Transverse colon (tissue), 3 donors: ENCODE results near the gene TRIL.

Experiments used
- EP300 ChIP-seq: sonication (generic); formaldehyde crosslinking; IDR thresholded peaks from one replicate; pipeline ENCODE4 v1.6.1; 2017; ENCODE audit warnings: antibody characterized with exemption, low read depth
- POLR2A ChIP-seq: fragments of 450-650 bp; IDR thresholded peaks from one replicate; pipeline ENCODE4 v1.6.1; 2016; ENCODE audit warnings: antibody characterized with exemption, mild to moderate bottlenecking, moderate library complexity
- TF ChIP-seq, protein P1 (sequence below), 5 experiments: fragments of 200-600 bp in 3 of 5; fragments of 450-650 bp in 2 of 5; sonication (generic) in 3 of 5; IDR thresholded peaks; 1 replicate in 2 of 5; 2 replicates in 3 of 5; pipeline ENCODE4 v1.5.1; 2016 to 2017; ENCODE audit warnings: antibody characterized with exemption in 5 of 5, inconsistent platforms in 3 of 5, mild to moderate bottlenecking in 2 of 5, moderate library complexity in 1 of 5

GRCh38 chr7:28955718-28956607, 2.2 kb downstream of the TRIL start:
- TF ChIP-seq, protein P1, sequence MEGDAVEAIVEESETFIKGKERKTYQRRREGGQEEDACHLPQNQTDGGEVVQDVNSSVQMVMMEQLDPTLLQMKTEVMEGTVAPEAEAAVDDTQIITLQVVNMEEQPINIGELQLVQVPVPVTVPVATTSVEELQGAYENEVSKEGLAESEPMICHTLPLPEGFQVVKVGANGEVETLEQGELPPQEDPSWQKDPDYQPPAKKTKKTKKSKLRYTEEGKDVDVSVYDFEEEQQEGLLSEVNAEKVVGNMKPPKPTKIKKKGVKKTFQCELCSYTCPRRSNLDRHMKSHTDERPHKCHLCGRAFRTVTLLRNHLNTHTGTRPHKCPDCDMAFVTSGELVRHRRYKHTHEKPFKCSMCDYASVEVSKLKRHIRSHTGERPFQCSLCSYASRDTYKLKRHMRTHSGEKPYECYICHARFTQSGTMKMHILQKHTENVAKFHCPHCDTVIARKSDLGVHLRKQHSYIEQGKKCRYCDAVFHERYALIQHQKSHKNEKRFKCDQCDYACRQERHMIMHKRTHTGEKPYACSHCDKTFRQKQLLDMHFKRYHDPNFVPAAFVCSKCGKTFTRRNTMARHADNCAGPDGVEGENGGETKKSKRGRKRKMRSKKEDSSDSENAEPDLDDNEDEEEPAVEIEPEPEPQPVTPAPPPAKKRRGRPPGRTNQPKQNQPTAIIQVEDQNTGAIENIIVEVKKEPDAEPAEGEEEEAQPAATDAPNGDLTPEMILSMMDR (IDR thresholded peaks at IDR 0.05), result peak; percentile 49 to 90 (median 55)
- TF ChIP-seq EP300 (no peak), POLR2A (peak; percentile 43)
